ENCODE results near the gene PANX3. TPM values are rescaled to one million over a fixed set of nuclear protein-coding genes. Genes with fewer than 3 reads are reported as not detected.

PANX3 gene
- total and polyA plus RNA-seq, 2 of the 13 experiments (the other 11 are each of a cell fraction or from before 2014, with no cell fraction given), result not detected

DNA sequence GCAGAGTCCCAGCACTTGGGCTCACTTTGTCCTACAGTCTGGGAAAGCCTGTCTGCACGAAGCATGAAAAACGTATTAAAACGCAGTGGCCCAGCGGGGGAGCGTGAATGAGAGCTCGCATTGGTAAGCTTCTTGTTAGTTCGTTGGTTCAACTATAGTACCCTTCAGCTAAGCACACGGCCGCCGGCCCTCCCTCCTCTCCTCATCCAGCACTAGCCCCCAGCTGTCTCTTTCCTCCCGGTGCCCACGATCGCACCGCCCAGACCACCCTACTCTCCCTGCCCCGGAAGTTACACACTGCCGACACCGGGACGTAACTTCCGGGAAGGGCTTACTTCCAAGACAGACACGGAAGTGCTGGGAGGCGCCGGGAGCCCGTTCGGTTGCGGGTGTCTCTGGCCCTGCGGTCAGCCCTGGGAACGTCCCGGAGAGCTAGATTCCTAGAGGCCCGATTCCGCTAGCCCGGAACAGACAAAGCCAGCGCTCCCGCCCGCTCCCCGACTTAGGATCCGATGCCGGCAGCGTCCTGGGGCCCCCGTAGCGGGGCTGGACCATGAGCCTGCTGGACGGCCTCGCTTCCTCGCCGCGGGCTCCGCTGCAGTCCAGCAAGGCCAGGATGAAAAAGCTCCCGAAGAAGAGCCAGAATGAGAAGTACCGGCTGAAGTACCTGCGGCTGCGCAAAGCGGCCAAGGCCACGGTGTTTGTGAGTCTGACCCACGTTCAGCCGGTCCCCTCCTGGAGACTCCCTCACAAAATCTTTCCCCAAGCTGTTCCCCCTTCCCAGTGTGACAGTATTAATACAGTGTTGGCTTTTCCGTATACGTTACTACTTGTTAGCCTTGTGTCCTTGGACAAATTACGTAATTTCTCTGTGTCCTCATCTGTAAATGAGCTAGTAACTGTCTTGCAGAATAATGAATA lies 11.6 kb downstream of the PANX3 start, which contains the start of gene TBRG1 (continued):
- TF ChIP-seq ZFP82 (CRISPR knock-in tag; IDR thresholded peaks at IDR 0.05; ENCODE audit: borderline replicate concordance) (no peak; the same call in 1 of the 2 replicates), ZNF564 (CRISPR knock-in tag; IDR thresholded peaks at IDR 0.05) (peak; percentile 22; the same call in 1 of the 2 replicates), ZC3H4 (CRISPR knock-in tag; IDR thresholded peaks at IDR 0.05; ENCODE audit: borderline replicate concordance) (no peak), NFKB2 (CRISPR knock-in tag; IDR thresholded peaks at IDR 0.05; ENCODE audit: borderline replicate concordance) (peak; percentile 87; the same call in 1 of the 2 replicates), ZNF713 (CRISPR knock-in tag; IDR thresholded peaks at IDR 0.05) (no peak), ZNF24 (IDR thresholded peaks at IDR 0.05) (no peak), SCMH1 (CRISPR knock-in tag; IDR thresholded peaks at IDR 0.05; ENCODE audit: borderline replicate concordance) (no peak), JDP2 (CRISPR knock-in tag; IDR thresholded peaks at IDR 0.05; ENCODE audit: borderline replicate concordance) (no peak)
- TF ChIP-seq, protein P1, sequence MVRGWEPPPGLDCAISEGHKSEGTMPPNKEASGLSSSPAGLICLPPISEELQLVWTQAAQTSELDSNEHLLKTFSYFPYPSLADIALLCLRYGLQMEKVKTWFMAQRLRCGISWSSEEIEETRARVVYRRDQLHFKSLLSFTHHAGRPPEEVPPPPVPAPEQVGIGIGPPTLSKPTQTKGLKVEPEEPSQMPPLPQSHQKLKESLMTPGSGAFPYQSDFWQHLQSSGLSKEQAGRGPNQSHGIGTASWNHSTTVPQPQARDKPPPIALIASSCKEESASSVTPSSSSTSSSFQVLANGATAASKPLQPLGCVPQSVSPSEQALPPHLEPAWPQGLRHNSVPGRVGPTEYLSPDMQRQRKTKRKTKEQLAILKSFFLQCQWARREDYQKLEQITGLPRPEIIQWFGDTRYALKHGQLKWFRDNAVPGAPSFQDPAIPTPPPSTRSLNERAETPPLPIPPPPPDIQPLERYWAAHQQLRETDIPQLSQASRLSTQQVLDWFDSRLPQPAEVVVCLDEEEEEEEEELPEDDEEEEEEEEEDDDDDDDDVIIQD (CRISPR knock-in tag; IDR thresholded peaks at IDR 0.05; ENCODE audit: low read depth), result no peak
- TF ChIP-seq, protein P2, sequence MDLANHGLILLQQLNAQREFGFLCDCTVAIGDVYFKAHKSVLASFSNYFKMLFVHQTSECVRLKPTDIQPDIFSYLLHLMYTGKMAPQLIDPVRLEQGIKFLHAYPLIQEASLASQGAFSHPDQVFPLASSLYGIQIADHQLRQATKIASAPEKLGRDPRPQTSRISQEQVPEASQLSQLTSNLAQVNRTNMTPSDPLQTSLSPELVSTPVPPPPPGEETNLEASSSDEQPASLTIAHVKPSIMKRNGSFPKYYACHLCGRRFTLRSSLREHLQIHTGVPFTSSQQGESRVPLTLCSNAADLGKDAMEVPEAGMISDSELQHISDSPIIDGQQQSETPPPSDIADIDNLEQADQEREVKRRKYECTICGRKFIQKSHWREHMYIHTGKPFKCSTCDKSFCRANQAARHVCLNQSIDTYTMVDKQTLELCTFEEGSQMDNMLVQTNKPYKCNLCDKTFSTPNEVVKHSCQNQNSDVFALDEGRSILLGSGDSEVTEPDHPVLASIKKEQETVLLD (CRISPR knock-in tag; IDR thresholded peaks at IDR 0.05; ENCODE audit: low read depth), result peak; percentile 44; the same call in 1 of the 2 replicates
- TF ChIP-seq, protein P3, sequence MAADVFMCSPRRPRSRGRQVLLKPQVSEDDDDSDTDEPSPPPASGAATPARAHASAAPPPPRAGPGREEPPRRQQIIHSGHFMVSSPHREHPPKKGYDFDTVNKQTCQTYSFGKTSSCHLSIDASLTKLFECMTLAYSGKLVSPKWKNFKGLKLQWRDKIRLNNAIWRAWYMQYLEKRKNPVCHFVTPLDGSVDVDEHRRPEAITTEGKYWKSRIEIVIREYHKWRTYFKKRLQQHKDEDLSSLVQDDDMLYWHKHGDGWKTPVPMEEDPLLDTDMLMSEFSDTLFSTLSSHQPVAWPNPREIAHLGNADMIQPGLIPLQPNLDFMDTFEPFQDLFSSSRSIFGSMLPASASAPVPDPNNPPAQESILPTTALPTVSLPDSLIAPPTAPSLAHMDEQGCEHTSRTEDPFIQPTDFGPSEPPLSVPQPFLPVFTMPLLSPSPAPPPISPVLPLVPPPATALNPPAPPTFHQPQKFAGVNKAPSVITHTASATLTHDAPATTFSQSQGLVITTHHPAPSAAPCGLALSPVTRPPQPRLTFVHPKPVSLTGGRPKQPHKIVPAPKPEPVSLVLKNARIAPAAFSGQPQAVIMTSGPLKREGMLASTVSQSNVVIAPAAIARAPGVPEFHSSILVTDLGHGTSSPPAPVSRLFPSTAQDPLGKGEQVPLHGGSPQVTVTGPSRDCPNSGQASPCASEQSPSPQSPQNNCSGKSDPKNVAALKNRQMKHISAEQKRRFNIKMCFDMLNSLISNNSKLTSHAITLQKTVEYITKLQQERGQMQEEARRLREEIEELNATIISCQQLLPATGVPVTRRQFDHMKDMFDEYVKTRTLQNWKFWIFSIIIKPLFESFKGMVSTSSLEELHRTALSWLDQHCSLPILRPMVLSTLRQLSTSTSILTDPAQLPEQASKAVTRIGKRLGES (CRISPR knock-in tag; IDR thresholded peaks at IDR 0.05; ENCODE audit: borderline replicate concordance), result no peak; the same call in 1 of the 2 replicates
- TF ChIP-seq, protein P4, sequence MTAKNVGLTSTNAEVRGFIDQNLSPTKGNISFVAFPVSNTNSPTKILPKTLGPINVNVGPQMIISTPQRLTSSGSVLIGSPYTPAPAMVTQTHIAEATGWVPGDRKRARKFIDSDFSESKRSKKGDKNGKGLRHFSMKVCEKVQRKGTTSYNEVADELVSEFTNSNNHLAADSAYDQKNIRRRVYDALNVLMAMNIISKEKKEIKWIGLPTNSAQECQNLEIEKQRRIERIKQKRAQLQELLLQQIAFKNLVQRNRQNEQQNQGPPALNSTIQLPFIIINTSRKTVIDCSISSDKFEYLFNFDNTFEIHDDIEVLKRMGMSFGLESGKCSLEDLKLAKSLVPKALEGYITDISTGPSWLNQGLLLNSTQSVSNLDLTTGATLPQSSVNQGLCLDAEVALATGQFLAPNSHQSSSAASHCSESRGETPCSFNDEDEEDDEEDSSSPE (CRISPR knock-in tag; IDR thresholded peaks at IDR 0.05), result no peak; the same call in 1 of the 2 replicates
- TF ChIP-seq, protein P5, sequence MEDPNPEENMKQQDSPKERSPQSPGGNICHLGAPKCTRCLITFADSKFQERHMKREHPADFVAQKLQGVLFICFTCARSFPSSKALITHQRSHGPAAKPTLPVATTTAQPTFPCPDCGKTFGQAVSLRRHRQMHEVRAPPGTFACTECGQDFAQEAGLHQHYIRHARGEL (CRISPR knock-in tag; IDR thresholded peaks at IDR 0.05), result no peak
- TF ChIP-seq, protein P6, sequence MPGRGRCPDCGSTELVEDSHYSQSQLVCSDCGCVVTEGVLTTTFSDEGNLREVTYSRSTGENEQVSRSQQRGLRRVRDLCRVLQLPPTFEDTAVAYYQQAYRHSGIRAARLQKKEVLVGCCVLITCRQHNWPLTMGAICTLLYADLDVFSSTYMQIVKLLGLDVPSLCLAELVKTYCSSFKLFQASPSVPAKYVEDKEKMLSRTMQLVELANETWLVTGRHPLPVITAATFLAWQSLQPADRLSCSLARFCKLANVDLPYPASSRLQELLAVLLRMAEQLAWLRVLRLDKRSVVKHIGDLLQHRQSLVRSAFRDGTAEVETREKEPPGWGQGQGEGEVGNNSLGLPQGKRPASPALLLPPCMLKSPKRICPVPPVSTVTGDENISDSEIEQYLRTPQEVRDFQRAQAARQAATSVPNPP (CRISPR knock-in tag; IDR thresholded peaks at IDR 0.05), result peak; percentile 71
- TF ChIP-seq, protein P7, sequence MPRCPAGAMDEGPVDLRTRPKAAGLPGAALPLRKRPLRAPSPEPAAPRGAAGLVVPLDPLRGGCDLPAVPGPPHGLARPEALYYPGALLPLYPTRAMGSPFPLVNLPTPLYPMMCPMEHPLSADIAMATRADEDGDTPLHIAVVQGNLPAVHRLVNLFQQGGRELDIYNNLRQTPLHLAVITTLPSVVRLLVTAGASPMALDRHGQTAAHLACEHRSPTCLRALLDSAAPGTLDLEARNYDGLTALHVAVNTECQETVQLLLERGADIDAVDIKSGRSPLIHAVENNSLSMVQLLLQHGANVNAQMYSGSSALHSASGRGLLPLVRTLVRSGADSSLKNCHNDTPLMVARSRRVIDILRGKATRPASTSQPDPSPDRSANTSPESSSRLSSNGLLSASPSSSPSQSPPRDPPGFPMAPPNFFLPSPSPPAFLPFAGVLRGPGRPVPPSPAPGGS (CRISPR knock-in tag; IDR thresholded peaks at IDR 0.05), result peak; percentile 79; the same call in 1 of the 2 replicates
